GM12878 (cell line): ENCODE measurements around the gene TCF7L1. TPM values are rescaled to one million over a fixed set of nuclear protein-coding genes. Genes with fewer than 3 reads are reported as not detected.

Source experiments
- ATAC-seq: fragments of 200-7000 bp; cut with Tn5 transposase; 3 replicates; pipeline ENCODE4 v1.9.1; 2020; ENCODE audit warnings: mild to moderate bottlenecking, moderate library complexity
- BruUV-seq: library from RNA; stranded (reverse); fragments of 400-500 nt; replicated peaks from 2 replicates; lab custom pipeline; 2021; lab: Mats Ljungman, UMichigan
- CTCF ChIA-PET: fragments of 300-600 bp; sonication (Branson Sonifier 250); formaldehyde crosslinking; extraction: SDS; loops from one replicate; lab custom pipeline; 2021; ENCODE audit warnings: inconsistent platforms; lab: Yijun Ruan, JAX
- POLR2A ChIA-PET: fragments of 350-600 bp; formaldehyde crosslinking; extraction: SDS; loops from one replicate; lab custom pipeline; 2021; ENCODE audit warnings: inconsistent platforms; lab: Charles Lee
- RAD21 ChIA-PET: fragments of 300-600 bp; sonication (Branson Sonifier 250); formaldehyde crosslinking; loops from one replicate; lab custom pipeline; 2023; ENCODE audit warnings: antibody characterized with exemption; ENCODE audit not compliant: unreplicated experiment; lab: Charles Lee
- SMC1A ChIA-PET: fragments of 300-600 bp; sonication (Branson Sonifier 250); formaldehyde crosslinking; loops from one replicate; lab custom pipeline; 2023; ENCODE audit not compliant: unreplicated experiment, uncharacterized antibody; lab: Charles Lee
- DNase-seq: peaks from one replicate; pipeline ENCODE4 v3.0.0-alpha.2; 2011; ENCODE audit warnings: low read depth, low spot score
- FAIRE-seq: peaks from 3 replicates; lab custom pipeline; 2011; peaks lifted over from hg19 to GRCh38; lab: Jason Lieb, UNC
- H2AFZ ChIP-seq: 2 replicates; pipeline ENCODE4 v1.6.0; 2011; ENCODE audit warnings: low read depth, low read length, control low read depth; ENCODE audit not compliant: control insufficient read depth
- H3K27ac ChIP-seq: 2 replicates; pipeline ENCODE4 v1.5.1; 2011; ENCODE audit warnings: control low read depth; ENCODE audit not compliant: control insufficient read depth, insufficient read depth
- H3K27me3 ChIP-seq, 2 experiments: replicated peaks in 1 of 2; 2 replicates each; pipeline versions ENCODE4 v1.6.0 to v1.6.1; 2011; ENCODE audit warnings: low read length in 1 of 2; ENCODE audit not compliant: control insufficient read depth in 2 of 2, insufficient read depth in 2 of 2
- H3K36me3 ChIP-seq, 2 experiments: 2 replicates each; pipeline ENCODE4 v1.5.1; 2011; ENCODE audit warnings: low read length in 1 of 2; ENCODE audit not compliant: control insufficient read depth in 2 of 2, insufficient read depth in 2 of 2
- H3K4me1 ChIP-seq: 2 replicates; pipeline ENCODE4 v1.6.1; 2011; ENCODE audit warnings: mild to moderate bottlenecking, low read length, moderate library complexity, mixed read lengths; ENCODE audit not compliant: control insufficient read depth, insufficient read depth
- H3K4me2 ChIP-seq: 2 replicates; pipeline ENCODE4 v1.6.0; 2011; ENCODE audit warnings: control low read depth; ENCODE audit not compliant: control insufficient read depth, insufficient read depth
- H3K4me3 ChIP-seq: fragments of 200-600 bp; sonication (generic); 2 replicates; pipeline ENCODE4 v1.5.1; 2016
- H3K79me2 ChIP-seq: 2 replicates; pipeline ENCODE4 v1.6.0; 2011; ENCODE audit warnings: low read length; ENCODE audit not compliant: control insufficient read depth, insufficient read depth
- H3K9ac ChIP-seq: 2 replicates; pipeline ENCODE4 v1.8.0; 2011; ENCODE audit warnings: low read length, control low read depth, mixed read lengths; ENCODE audit not compliant: control insufficient read depth, insufficient read depth
- H3K9me3 ChIP-seq: replicated peaks from 3 replicates; pipeline ENCODE4 v1.5.1; 2011; ENCODE audit warnings: mild to moderate bottlenecking, low read length; ENCODE audit not compliant: control insufficient read depth, insufficient read depth
- H4K20me1 ChIP-seq: 2 replicates; pipeline ENCODE4 v1.6.0; 2011; ENCODE audit not compliant: control insufficient read depth, insufficient read depth
- BCL3 ChIP-seq: IDR thresholded peaks from 2 replicates; pipeline ENCODE4 v1.6.1; 2011; ENCODE audit warnings: borderline replicate concordance, low read depth, mild to moderate bottlenecking, moderate library complexity, low read length; ENCODE audit not compliant: insufficient read depth, poor library complexity, severe bottlenecking
- CEBPB ChIP-seq, 2 experiments: fragments of 150-350 bp in 1 of 2; IDR thresholded peaks; 2 replicates each; pipeline ENCODE4 v1.6.1; 2012 to 2014; ENCODE audit warnings: low read depth in 2 of 2, low read length in 2 of 2, borderline replicate concordance in 1 of 2, inconsistent platforms in 1 of 2
- ELK1 ChIP-seq: IDR thresholded peaks from 2 replicates; pipeline ENCODE4 v1.6.1; 2012; ENCODE audit warnings: low read depth, low read length, improper control_type of control experiment
- FOXK2 ChIP-seq: fragments of 450-650 bp; IDR thresholded peaks from 2 replicates; pipeline ENCODE4 v1.6.1; 2017; ENCODE audit warnings: mild to moderate bottlenecking, moderate library complexity
- JUND ChIP-seq: IDR thresholded peaks from 2 replicates; pipeline ENCODE4 v1.6.1; 2012; ENCODE audit warnings: low read depth, mild to moderate bottlenecking, low read length, improper control_type of control experiment, moderate library complexity
- POLR2A ChIP-seq: IDR thresholded peaks from 2 replicates; pipeline ENCODE4 v1.6.1; 2011; ENCODE audit warnings: low read depth, mild to moderate bottlenecking, low read length
- POU2F2 ChIP-seq: IDR thresholded peaks from 3 replicates; pipeline ENCODE4 v1.6.1; 2011; ENCODE audit warnings: low read depth, mild to moderate bottlenecking, low read length, borderline replicate concordance
- SUZ12 ChIP-seq: fragments of 200-600 bp; sonication (generic); IDR thresholded peaks from one replicate; pipeline ENCODE4 v1.6.1; 2018; ENCODE audit warnings: antibody characterized with exemption, mild to moderate bottlenecking; ENCODE audit not compliant: unreplicated experiment
- ZBED1 ChIP-seq: IDR thresholded peaks from 2 replicates; pipeline ENCODE4 v1.6.1; 2016; ENCODE audit warnings: borderline replicate concordance
- WGBS: methylation state at CpG from one replicate; pipeline ENCODE4 v1.1.6; 2016; ENCODE audit warnings: low lambda C conversion rate; ENCODE audit not compliant: insufficient replicate concordance, insufficient coverage; ENCODE audit errors: missing lambda C conversion rate; 5-methylcytosine and 5-hydroxymethylcytosine counted together
- in situ Hi-C: fragments of 300-500 bp; cut with MboI; formaldehyde crosslinking; loops from 9 replicates; pipeline ENCODE4 v1.14.3; 2018; ENCODE audit warnings: mixed read lengths
- intact Hi-C: fragments of 100-400 bp; cut with micrococcal nuclease; formaldehyde crosslinking; loops from one replicate; pipeline ENCODE4 v1.14.2; 2022; ENCODE audit not compliant: unreplicated experiment
- polyA plus RNA-seq, 11 experiments: library from polyadenylated mRNA; depleted of rRNA in 4 of 11; unstranded in 6 of 11; stranded (reverse) in 5 of 11; fragments of >200 nt; fragmentation: Nextera tagmentation in 4 of 11; fragmentation: Illumina TruSeq in 1 of 11; extraction: Ambion mirVana in 4 of 11; extraction: Trizol in 1 of 11; gene quantifications; 1 replicate in 1 of 11; 2 replicates in 10 of 11; pipeline versions ENCODE4 v1.2.1 to v1.2.3, GENCODE V29; 2011 to 2016; ENCODE audit warnings: inconsistent platforms in 2 of 11, missing spikeins in 2 of 11, low read depth in 1 of 11
- total RNA-seq, 4 experiments: library from RNA; depleted of rRNA in 3 of 4; stranded (reverse); fragments of >200 nt in 3 of 4; fragmentation: Illumina TruSeq in 1 of 4; extraction: Trizol in 1 of 4; gene quantifications; 2 replicates each; pipeline versions ENCODE4 v1.2.1 to v1.2.3, GENCODE V29; 2013 to 2021

TCF7L1 gene
- total and polyA plus RNA-seq, 10 of the 15 experiments (the other 5 are each of a cell fraction or from before 2014, with no cell fraction given): 0.03 to 0.11 (median 0.10) TPM; not detected in 7

GRCh38 chr2:85085563-85085962 lies 47.6 kb upstream of the TCF7L1 start:
- in situ Hi-C loops: no loop called here

More at GRCh38 chr2:85085563-85085962, 47.6 kb upstream of the TCF7L1 start:
- no TSS peak for BruUV-seq
- Histone ChIP-seq H3K9ac (no peak overlapping the region), H3K27ac (no peak overlapping the region), H3K4me1 (no peaks in the 10 kb centered on the region), H3K36me3 (no peaks in the 10 kb centered on the region), H3K4me2 (no peak overlapping the region), H4K20me1 (no peaks in the 10 kb centered on the region), H3K9me3 (peaks cover 2% of the 10 kb centered on the region; the same call in 2 of the 3 replicates), H2AFZ (no peak overlapping the region), H3K4me3 (no peak overlapping the region), H3K79me2 (no peaks in the 10 kb centered on the region), H3K27me3 (peaks cover 2 to 5% of the 10 kb centered on the region in 2 experiments)
- RAD21 ChIA-PET: no interaction called here
- DNase-seq: no peak
- TF ChIP-seq ELK1 (no peak), SUZ12 (no peak), FOXK2 (no peak), ZBED1 (no peak), POLR2A (no peak), CEBPB (IDR thresholded peaks at IDR 0.05; ENCODE audit: borderline replicate concordance in 1 of 2, low read depth in 2 of 2, low read length in 2 of 2) (no peak), BCL3 (no peak), JUND (no peak), POU2F2 (no peak)
- intact Hi-C loops: no loop called here
- no peak for FAIRE-seq
- POLR2A ChIA-PET: interaction anchor here (0.7 kb wide), 1 partner anchor 771 kb away, joined by 3 read pairs; no protein-coding TSS in a partner anchor
- WGBS: 10% methylated on average over 3 of the region's 3 CpGs
- ATAC-seq: no peak
- SMC1A ChIA-PET: interaction anchor here (0.7 to 0.8 kb wide), 2 partner anchors 20 to 64 kb away, joined by 3 read pairs; no protein-coding TSS in a partner anchor
- CTCF ChIA-PET: interaction anchor here (0.9 to 1.2 kb wide), 3 partner anchors 17 to 565 kb away, joined by 3 to 4 read pairs (median 3); no protein-coding TSS in a partner anchor
